Measurements from ENCODE around the gene XYLT1. TPM values are rescaled to one million over a fixed set of nuclear protein-coding genes. Genes with fewer than 3 reads are reported as not detected.

XYLT1 gene
- polyA plus RNA-seq, 1 donor, result 9.9 TPM

DNA sequence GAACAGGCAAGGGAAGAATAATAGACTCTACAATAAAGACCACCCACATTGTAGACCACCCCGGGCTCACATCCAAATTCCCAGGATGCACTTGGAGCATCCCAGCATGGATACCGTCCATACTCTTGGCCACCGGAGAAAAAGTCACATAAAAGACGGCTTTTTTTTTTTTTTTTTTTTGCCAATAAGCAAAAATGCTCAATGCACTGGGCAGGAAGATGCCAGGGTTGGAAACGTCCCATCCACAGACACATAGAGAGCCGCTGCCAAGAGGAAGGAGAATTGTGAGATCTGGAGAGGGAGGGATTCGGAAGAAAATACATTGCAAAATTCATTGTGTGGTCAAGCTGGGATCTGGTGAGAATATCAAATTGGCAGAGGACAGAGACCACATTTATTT is 286.7 kb downstream of the XYLT1 start:
- Histone ChIP-seq H3K4me3 (ENCODE audit: low read length) (no peak overlapping the region), H3K27me3 (ENCODE audit: control insufficient read depth, insufficient read depth, low read length) (no peaks in the 10 kb centered on the region), H3K4me1 (ENCODE audit: control insufficient read depth, insufficient read depth, low read length) (no peaks in the 10 kb centered on the region), H3K27ac (ENCODE audit: low read length) (no peak overlapping the region), H3K36me3 (ENCODE audit: control insufficient read depth, insufficient read depth, low read length) (peaks cover 7% of the 10 kb centered on the region), H3K9me3 (ENCODE audit: control insufficient read depth, low read depth, low read length) (no peaks in the 10 kb centered on the region)
- DNase-seq, result no peak
- WGBS (ENCODE audit: insufficient coverage, low lambda C conversion rate), result no CpG with 5 or more reads among the region's 7 CpGs

GRCh38 chr16:17177959-17178905 is 292.5 kb downstream of the XYLT1 start:
- whole genome bisulfite sequencing (ENCODE audit: insufficient coverage, low lambda C conversion rate), result no CpG with 5 or more reads among the region's 14 CpGs
- H3K27me3 ChIP-seq (ENCODE audit: control insufficient read depth, insufficient read depth, low read length), result no peaks in the 10 kb centered on the region
- H3K4me3 ChIP-seq (ENCODE audit: low read length), result no peak overlapping the region
- H3K9me3 ChIP-seq (ENCODE audit: control insufficient read depth, low read depth, low read length), result no peaks in the 10 kb centered on the region
- H3K4me1 ChIP-seq (ENCODE audit: control insufficient read depth, insufficient read depth, low read length), result no peaks in the 10 kb centered on the region
- no peak overlapping the region for H3K27ac ChIP-seq (ENCODE audit: low read length)
- peaks cover 13% of the 10 kb centered on the region for H3K36me3 ChIP-seq (ENCODE audit: control insufficient read depth, insufficient read depth, low read length)
- DNase-seq, result no peak

DNA sequence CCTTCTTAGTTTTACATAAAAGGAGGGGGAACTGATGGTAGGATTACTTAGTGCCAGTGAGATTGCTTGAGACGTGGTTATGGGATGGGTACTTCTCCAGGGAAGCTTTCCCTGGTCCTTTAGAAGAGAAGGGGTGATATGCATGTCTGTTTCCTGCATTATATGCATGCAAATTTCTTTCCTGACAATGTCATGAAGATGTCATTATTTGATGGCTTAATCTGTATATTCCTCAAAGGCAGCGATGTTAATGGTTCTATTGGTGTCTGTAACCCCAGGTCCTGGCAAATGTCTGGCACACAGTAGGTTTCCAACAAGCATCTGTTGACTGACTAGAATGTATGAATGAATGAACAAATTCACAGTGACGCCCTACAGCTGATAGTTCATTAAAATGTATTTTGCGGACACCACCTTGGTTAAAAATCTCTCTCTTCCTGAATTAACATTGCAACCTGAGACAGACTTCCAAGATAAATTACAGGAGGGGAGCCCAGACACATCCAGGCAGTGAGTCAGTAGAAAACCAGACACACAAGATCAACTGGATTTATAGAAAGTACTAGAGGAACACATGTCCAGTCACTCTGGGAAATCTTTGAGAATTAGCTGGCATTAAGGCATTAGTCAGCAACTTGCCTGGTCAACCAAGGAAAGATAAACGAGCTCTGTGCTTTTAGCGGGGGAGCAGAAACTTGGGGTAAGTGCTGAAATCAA is 293.4 kb downstream of the XYLT1 start:
- no peak overlapping the region for H3K27ac ChIP-seq (ENCODE audit: low read length)
- no peak overlapping the region for H3K4me3 ChIP-seq (ENCODE audit: low read length)
- peaks cover 13% of the 10 kb centered on the region for H3K36me3 ChIP-seq (ENCODE audit: control insufficient read depth, insufficient read depth, low read length)
- DNase-seq, result no peak
- H3K27me3 ChIP-seq (ENCODE audit: control insufficient read depth, insufficient read depth, low read length), result no peaks in the 10 kb centered on the region
- no peaks in the 10 kb centered on the region for H3K9me3 ChIP-seq (ENCODE audit: control insufficient read depth, low read depth, low read length)
- WGBS (ENCODE audit: insufficient coverage, low lambda C conversion rate), result 90% methylated on average over 2 of the region's 6 CpGs
- H3K4me1 ChIP-seq (ENCODE audit: control insufficient read depth, insufficient read depth, low read length), result no peaks in the 10 kb centered on the region

DNA sequence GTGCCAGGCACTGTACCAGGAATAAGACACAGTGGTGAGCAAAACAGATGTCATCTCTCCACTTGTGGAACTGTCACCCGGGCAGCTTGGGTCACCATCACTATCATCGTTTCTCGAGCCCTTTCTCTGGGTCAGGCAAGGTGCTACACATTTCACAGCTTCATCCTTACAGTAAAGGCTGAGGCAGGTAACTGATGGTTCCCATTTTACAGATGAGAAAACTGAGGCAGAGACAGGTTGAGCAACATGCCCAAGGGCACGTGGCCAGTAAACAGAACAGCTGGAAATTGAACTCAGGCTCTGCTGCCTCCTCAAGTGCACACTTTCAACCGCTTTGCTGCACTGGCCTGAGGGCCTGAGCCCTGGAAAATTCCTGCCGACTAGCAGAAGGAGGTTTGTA is 294.6 kb downstream of the XYLT1 start:
- DNase-seq, result no peak
- H3K4me1 ChIP-seq (ENCODE audit: control insufficient read depth, insufficient read depth, low read length), result no peaks in the 10 kb centered on the region
- H3K36me3 ChIP-seq (ENCODE audit: control insufficient read depth, insufficient read depth, low read length), result peaks cover 11% of the 10 kb centered on the region
- WGBS (ENCODE audit: insufficient coverage, low lambda C conversion rate), result no CpG with 5 or more reads among the region's 6 CpGs
- no peak overlapping the region for H3K4me3 ChIP-seq (ENCODE audit: low read length)
- H3K27me3 ChIP-seq (ENCODE audit: control insufficient read depth, insufficient read depth, low read length), result no peaks in the 10 kb centered on the region
- H3K9me3 ChIP-seq (ENCODE audit: control insufficient read depth, low read depth, low read length), result no peaks in the 10 kb centered on the region
- H3K27ac ChIP-seq (ENCODE audit: low read length), result no peak overlapping the region

DNA sequence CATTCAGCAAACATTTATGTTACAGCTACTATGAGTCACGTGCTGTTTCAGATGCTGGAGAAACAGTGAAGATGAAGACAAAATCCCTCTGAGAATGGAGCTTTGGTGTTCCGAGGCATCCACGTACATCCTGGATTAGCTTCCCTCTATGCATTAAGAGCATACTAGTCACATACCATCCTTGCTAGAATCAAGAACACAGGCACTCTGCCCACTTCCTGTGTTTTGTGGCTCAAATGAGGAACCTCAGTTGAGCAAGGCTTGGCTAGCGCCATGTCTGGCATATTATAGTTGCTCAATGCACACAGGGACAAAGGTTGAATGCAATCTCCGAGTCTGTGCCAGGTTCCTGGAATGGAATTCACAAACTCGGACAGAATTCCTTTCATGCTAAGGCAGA is 297.5 kb downstream of the XYLT1 start:
- Histone ChIP-seq H3K36me3 (ENCODE audit: control insufficient read depth, insufficient read depth, low read length) (peaks cover 9% of the 10 kb centered on the region), H3K4me1 (ENCODE audit: control insufficient read depth, insufficient read depth, low read length) (no peaks in the 10 kb centered on the region), H3K27ac (ENCODE audit: low read length) (no peak overlapping the region), H3K27me3 (ENCODE audit: control insufficient read depth, insufficient read depth, low read length) (no peaks in the 10 kb centered on the region), H3K9me3 (ENCODE audit: control insufficient read depth, low read depth, low read length) (no peaks in the 10 kb centered on the region), H3K4me3 (ENCODE audit: low read length) (no peak overlapping the region)
- no CpG with 5 or more reads among the region's 6 CpGs for WGBS (ENCODE audit: insufficient coverage, low lambda C conversion rate)
- DNase-seq, result no peak

DNA sequence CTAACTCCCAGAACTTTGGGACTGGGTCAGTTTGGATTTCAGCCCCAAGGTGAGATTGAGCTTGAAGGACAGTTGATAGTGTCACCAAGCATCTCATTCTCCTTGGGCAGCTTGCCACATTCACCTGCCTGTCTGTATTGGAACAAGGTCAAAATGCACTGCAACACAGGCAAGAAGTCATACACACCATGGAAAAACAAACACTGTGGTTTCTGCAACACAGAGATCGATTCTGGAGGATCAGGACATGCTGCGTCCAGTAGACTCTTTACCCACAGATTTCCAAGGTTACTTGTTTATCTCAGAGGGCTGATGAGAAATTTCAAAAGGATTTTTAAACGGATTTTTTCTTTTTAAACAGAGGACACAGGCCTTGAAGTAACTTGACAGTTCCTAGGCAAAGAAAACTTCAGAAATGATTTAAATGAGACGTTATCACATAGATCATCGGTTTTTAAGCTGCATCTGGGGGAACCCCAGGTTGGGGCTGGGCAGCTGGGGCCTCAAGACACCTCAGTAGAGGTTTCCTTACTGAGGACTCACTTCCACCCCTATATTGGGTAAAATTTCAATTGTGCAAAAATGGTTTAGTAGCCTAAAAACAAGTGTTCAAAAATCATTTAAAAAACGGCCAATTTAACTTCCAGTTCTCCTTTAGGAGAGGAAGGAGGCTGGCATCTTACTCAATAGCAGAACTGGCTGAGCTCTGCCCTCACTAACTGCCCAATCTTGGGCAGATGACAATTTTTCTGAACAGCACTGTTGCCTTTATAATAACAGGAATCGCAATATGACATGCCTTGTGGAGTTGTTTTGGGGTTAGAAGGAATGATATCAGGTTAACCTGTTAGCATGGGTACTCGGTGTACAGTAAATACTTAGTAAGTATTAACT is 299.3 kb downstream of the XYLT1 start:
- whole genome bisulfite sequencing (ENCODE audit: insufficient coverage, low lambda C conversion rate), result 0% methylated on average over 1 of the region's 8 CpGs
- Histone ChIP-seq H3K9me3 (ENCODE audit: control insufficient read depth, low read depth, low read length) (no peaks in the 10 kb centered on the region), H3K4me3 (ENCODE audit: low read length) (no peak overlapping the region), H3K36me3 (ENCODE audit: control insufficient read depth, insufficient read depth, low read length) (peaks cover 9% of the 10 kb centered on the region), H3K27ac (ENCODE audit: low read length) (no peak overlapping the region), H3K4me1 (ENCODE audit: control insufficient read depth, insufficient read depth, low read length) (no peaks in the 10 kb centered on the region), H3K27me3 (ENCODE audit: control insufficient read depth, insufficient read depth, low read length) (no peaks in the 10 kb centered on the region)
- DNase-seq, result no peak

- Histone ChIP-seq H3K4me3 (ENCODE audit: low read length) (no peak overlapping the region), H3K27ac (ENCODE audit: low read length) (no peak overlapping the region), H3K27me3 (ENCODE audit: control insufficient read depth, insufficient read depth, low read length) (no peaks in the 10 kb centered on the region), H3K9me3 (ENCODE audit: control insufficient read depth, low read depth, low read length) (no peaks in the 10 kb centered on the region), H3K36me3 (ENCODE audit: control insufficient read depth, insufficient read depth, low read length) (peaks cover 2% of the 10 kb centered on the region), H3K4me1 (ENCODE audit: control insufficient read depth, insufficient read depth, low read length) (no peaks in the 10 kb centered on the region)
- WGBS (ENCODE audit: insufficient coverage, low lambda C conversion rate), result no CpG with 5 or more reads among the region's 3 CpGs
- no peak for DNase-seq
Measured at GRCh38 chr16:17170435-17170834, 300.3 kb downstream of the XYLT1 start.

GRCh38 chr16:17168181-17168580 is 302.6 kb downstream of the XYLT1 start:
- no peaks in the 10 kb centered on the region for H3K9me3 ChIP-seq (ENCODE audit: control insufficient read depth, low read depth, low read length)
- H3K4me3 ChIP-seq (ENCODE audit: low read length), result no peak overlapping the region
- no peaks in the 10 kb centered on the region for H3K36me3 ChIP-seq (ENCODE audit: control insufficient read depth, insufficient read depth, low read length)
- H3K4me1 ChIP-seq (ENCODE audit: control insufficient read depth, insufficient read depth, low read length), result no peaks in the 10 kb centered on the region
- WGBS (ENCODE audit: insufficient coverage, low lambda C conversion rate), result 100% methylated on average over 1 of the region's 5 CpGs
- no peak overlapping the region for H3K27ac ChIP-seq (ENCODE audit: low read length)
- no peak for DNase-seq
- H3K27me3 ChIP-seq (ENCODE audit: control insufficient read depth, insufficient read depth, low read length), result no peaks in the 10 kb centered on the region

DNA sequence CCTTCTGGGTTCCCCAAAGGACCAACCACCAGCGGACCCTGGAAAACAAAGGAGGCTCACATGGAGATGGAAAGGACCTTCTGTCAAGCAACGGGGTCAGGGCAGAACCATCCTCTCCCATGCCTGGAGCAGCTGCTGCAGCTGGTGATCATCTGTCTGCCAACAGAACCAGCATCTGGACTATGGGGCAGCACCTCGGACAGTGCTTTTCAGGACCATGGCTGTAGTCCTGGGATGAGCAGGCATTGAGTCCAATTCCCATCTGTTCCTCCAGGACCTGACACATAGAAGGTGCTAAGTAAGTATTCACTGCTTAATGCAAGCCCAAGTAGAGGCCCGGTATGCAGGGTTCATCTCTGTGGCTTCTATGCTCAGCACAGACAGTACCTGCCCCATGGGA is 304.7 kb downstream of the XYLT1 start:
- Histone ChIP-seq H3K9me3 (ENCODE audit: control insufficient read depth, low read depth, low read length) (no peaks in the 10 kb centered on the region), H3K36me3 (ENCODE audit: control insufficient read depth, insufficient read depth, low read length) (no peaks in the 10 kb centered on the region), H3K4me1 (ENCODE audit: control insufficient read depth, insufficient read depth, low read length) (no peaks in the 10 kb centered on the region), H3K27me3 (ENCODE audit: control insufficient read depth, insufficient read depth, low read length) (no peaks in the 10 kb centered on the region), H3K4me3 (ENCODE audit: low read length) (no peak overlapping the region), H3K27ac (ENCODE audit: low read length) (no peak overlapping the region)
- no peak for DNase-seq
- no CpG with 5 or more reads among the region's 4 CpGs for WGBS (ENCODE audit: insufficient coverage, low lambda C conversion rate)

DNA sequence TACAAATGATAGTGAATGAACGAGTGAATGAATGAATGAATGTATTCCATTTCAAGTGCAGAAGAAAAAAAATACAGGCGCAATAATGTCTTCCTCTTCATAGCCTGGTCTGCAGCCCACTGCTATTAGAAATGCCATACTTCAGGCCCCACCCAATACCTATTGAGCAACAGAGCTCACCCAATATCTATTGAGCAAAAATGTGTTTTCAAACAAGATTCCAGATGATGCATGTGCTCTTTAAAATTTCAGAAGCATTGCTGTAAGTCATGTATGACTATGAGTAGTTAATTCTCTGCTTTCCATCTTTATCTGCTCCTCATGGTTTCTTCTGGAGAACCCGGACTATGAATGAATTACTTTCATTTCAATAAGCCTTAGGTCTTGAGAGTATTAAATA is 308.2 kb downstream of the XYLT1 start:
- H3K4me1 ChIP-seq (ENCODE audit: control insufficient read depth, insufficient read depth, low read length), result no peaks in the 10 kb centered on the region
- no peak for DNase-seq
- H3K9me3 ChIP-seq (ENCODE audit: control insufficient read depth, low read depth, low read length), result no peaks in the 10 kb centered on the region
- no peak overlapping the region for H3K4me3 ChIP-seq (ENCODE audit: low read length)
- no peak overlapping the region for H3K27ac ChIP-seq (ENCODE audit: low read length)
- no peaks in the 10 kb centered on the region for H3K27me3 ChIP-seq (ENCODE audit: control insufficient read depth, insufficient read depth, low read length)
- no CpG with 5 or more reads among the region's 3 CpGs for WGBS (ENCODE audit: insufficient coverage, low lambda C conversion rate)
- no peaks in the 10 kb centered on the region for H3K36me3 ChIP-seq (ENCODE audit: control insufficient read depth, insufficient read depth, low read length)
